Fibroblast of skin of left biceps (primary cell): ENCODE measurements around the gene DAZAP1.
A peak's percentile ranks its signal among the peaks of the same experiment; 100 is the strongest.

Experiments used
- DNase-seq, 2 experiments: peaks; one replicate each; pipeline ENCODE4 v3.0.0-alpha.2; 2013; ENCODE audit warnings: low read depth in 2 of 2

Gene DAZAP1

GRCh38 chr19:1377176-1377964 lies 30.0 kb upstream of the DAZAP1 start:
- no peak for DNase-seq

DNA sequence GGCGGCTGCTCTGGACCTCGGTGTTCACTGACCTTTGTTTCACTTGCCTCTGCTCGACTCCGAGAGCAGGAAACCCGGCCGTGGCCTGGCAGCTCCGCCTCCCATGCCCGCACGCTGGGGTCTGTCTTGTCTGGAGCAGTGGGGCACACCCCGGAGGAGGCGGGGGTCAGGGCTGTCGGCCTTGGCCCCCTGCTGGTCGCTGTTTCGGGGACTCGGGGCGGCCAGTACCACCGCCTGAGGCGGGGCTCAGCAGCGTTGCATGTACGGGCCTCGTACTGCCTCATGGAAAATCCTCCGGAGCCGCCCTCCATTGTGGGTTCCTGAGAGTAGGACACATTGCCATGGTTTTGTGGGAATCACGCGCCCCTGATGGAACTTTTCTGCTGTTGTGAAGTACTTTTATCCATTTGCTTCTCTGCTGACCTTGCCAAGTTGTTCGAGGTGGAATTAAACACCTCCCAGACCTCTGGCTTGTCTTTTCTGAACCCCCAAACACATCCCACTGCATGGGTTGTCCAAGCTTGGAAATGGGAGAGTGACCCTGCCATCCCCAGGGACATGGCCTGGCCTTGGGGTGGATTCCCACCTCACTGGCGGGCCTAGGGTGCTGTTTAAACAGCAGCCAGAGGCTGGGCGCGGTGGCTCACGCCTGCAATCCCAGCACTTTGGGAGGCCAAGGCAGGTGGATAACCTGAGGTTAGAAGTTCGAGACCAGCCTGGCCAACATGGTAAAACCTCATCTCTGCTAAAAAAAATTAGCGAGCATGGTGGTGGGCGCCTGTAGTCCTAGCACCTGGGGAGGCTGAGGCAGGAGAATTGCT lies 29.2 kb upstream of the DAZAP1 start:
- no peak for DNase-seq

DNA sequence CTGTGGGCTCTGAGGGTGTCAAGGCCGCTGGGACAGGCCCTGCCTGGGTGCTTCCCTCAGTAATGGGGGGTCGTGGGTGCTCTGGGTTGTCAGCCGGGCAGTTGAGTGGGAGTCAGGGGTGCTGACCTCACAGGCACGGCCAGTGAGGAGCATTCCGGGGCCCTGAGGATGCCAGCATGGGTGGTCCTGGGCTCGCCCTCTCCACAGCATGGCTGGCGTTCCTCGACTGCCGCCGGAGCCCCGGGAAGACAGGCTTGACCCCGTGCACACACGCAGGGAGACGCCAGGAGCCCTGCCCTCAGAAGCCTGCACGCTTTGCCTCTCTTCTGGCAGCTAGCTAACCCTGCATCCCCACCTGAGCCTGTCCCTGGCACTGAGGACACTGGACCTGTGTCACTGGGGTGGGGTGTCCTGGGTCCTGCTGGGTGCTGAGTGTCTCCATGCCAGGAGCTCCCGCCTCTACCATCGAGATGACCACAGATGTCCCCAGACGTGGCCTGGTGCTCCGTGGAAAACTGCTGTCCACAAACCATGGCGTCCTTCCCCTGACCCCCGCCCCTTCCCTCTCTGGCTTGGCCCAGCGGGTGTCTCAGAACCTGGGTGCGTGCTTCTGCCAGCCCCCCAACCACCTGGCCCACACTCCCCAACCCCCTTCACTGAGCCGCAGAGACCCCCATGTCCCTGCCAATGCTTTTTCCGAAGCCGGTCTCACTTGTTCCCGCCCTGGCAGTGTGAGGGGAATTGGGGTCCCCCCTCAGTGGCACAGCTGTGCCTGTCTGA lies 28.1 kb upstream of the DAZAP1 start:
- DNase-seq, result no peak

- DNase-seq, result no peak
Observed at GRCh38 chr19:1379961-1380489, 27.4 kb upstream of the DAZAP1 start.

- DNase-seq, result no peak
Observed at GRCh38 chr19:1382250-1382649, 25.1 kb upstream of the DAZAP1 start.

- no peak for DNase-seq
Observed at GRCh38 chr19:1383017-1383311, 24.4 kb upstream of the DAZAP1 start.

GRCh38 chr19:1383312-1384084 lies 23.9 kb upstream of the DAZAP1 start, which contains the start of gene NDUFS7:
Gene NDUFS7, plus strand, starts transcription at chr19:1383907. Its CDS starts 20 bp downstream, at chr19:1383927.
- DNase-seq, result peak; percentile 76 to 81

GRCh38 chr19:1384085-1384462 lies 23.3 kb upstream of the DAZAP1 start:
- no peak for DNase-seq

GRCh38 chr19:1384478-1385110 lies 22.8 kb upstream of the DAZAP1 start:
- DNase-seq, result no peak

DNA sequence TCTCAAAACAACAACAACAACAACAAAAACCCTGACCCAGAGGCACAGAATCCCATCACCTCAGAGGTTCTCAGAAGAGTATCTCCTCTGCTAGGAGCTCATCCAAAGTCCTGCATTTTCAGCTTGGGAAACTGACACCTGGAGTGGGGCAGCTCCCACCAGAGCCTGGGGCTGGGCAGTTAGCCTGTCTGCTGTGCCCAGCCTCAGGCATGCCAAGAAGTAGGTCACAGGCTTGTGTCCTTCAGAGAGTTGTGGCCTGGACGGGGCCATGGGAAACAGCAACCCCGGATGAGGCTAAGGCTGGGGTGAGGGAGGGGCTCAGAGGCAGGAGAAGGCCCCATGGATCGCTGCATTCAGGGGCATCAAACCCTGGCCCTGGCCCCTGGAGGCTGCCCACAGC lies 21.6 kb upstream of the DAZAP1 start:
- no peak for DNase-seq

GRCh38 chr19:1386945-1387683 lies 20.3 kb upstream of the DAZAP1 start:
- no peak for DNase-seq

DNA sequence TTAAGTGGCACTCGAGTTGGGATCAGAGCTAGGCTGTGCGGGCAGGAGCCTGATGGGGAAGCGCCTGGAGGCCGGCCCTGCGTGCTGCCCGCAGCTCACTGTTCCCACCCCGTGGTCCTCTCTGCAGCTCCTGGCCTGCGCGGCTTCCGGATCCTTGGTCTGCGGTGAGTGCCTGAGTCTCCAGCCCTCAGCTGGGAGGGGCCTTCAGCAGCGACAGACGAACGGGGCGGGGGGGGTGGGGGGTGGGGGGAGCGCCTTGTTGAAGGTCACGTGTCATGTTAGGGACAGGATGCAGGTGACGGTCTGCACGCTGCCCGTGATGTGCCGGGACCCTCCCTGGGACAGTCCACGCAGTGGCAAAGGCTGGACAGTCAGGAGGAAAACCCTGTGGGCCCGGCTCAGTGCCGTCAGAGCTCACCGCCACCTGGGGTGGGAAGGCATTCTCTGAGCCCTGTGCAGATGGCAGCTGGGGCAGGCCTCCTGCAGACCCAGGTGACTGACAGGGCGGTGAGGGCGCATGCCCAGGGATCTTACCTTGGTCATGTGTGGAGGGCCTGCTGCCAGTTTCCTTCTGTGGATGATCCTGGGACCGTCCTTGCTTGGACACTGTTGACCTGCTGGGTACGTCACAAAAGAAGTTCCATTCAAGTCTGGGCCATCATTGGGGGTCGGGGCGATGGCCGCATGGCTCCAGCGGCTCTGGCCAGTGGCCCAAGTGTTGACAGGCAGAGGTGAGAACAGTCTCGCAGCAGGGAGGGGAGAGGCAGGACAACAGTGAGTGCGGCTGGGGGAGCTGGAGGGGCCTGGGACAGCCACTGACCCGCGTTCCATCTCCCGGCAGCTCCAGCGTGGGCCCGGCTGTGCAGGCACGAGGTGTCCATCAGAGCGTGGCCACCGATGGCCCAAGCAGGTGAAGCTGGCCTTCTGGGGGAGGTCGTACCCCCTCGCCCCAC lies 19.4 kb upstream of the DAZAP1 start:
- no peak for DNase-seq

- DNase-seq, result no peak
Observed at GRCh38 chr19:1388637-1389026, 18.8 kb upstream of the DAZAP1 start.

- no peak for DNase-seq
Observed at GRCh38 chr19:1389033-1389940, 18.1 kb upstream of the DAZAP1 start.

DNA sequence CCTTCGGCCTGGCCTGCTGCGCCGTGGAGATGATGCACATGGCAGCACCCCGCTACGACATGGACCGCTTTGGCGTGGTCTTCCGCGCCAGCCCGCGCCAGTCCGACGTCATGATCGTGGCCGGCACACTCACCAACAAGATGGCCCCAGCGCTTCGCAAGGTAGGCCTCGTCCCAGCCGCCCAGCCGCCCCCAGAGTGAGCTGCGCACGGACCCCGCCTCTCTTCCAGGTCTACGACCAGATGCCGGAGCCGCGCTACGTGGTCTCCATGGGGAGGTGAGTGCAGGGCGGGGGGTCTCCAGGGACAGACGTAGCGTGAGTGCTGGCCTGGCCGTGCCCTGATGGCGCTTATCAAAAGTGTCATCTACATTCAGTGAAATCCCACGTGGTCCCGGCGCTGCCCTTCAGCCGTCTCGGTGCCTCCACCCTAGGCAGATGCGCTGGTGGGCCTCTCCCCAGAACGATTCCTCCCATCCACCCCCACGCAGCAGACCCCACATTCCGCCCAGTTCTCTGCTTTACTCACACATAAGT lies 16.4 kb upstream of the DAZAP1 start:
- DNase-seq, result no peak

DNA sequence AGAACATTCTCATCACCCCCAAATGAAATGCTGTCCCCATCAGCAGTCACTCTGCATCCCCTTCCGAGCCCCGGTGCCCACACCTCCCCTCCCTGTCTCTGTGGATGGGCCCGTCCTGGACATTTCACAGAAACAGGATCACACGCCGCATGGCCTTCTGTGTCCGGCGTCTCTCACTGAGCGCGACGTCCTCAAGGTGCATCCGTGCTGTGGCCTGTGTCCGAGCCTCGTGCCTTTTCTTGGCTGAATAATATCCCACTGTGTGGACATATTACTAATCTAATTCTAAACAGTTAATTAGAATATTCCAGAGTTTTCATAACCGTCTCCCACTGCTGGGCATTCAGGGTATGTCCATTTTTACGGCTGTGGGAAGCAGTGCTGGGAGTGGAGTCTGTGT lies 15.0 kb upstream of the DAZAP1 start:
- DNase-seq, result no peak

DNA sequence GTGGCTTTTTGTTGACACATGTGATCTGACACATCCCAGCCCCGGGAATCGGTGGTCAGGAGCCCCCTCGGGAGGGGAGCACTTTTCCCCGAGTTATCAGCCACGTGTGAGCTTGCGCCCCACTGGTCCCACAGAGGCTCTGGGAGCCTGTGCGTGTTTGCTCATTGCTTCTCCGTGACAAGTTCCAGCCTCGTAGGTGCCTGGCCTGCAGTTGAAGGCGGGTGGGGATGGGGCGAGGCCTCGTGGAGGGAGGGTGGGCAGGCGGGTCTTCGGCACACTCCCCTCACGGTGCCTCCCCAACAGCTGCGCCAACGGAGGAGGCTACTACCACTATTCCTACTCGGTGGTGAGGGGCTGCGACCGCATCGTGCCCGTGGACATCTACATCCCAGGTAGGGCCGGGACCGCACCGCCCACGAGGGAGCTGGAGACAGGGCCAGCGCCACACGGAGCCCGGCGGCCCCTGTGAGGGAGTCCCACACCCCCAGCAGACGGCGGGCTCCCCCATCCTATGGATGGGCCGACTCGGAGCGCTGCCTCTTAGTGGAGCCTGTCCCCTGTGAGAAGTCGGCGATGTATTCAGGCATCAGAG lies 14.4 kb upstream of the DAZAP1 start:
- DNase-seq, result no peak
